CD4-positive, alpha-beta T cell treated with Interferon gamma for 1 hour (primary cell): Measurements from ENCODE around the gene SLC24A1.

Experiments
- DNase-seq: peaks from one replicate; pipeline ENCODE4 v3.0.0-alpha.2; 2020

The SLC24A1 gene

DNA sequence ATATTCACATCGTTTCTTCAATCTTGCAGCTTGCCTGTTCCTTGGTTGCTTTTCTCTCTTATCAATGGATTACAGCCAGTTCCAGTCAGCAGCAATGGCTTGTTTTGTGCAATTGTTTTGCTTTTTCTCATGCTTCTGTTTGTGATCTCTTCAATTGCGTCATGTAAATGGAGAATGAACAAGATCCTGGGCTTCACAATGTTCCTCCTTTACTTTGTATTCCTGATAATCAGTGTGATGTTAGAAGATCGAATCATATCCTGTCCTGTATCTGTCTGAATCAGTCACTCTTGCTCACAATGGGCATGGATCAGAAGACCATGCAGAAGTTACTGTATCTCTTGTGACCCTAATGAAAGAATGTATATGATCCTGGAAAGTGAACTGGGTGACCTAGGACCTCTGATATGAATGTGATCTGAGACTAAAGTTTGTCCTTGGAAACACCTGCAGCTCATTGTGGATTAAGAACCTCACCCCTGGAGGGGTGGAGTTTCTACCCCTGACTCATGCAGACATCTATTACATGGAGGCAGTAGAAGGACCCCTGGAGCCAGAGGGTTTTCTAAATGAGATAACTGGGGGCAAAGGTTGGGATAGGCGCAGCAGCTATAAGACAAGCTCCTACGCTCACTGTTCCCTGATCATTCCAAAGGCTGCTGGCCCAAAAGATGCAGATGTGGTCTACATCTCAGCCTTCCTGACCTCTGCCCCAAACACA lies 32.2 kb downstream of the SLC24A1 start:
- DNase-seq = no peak

DNA sequence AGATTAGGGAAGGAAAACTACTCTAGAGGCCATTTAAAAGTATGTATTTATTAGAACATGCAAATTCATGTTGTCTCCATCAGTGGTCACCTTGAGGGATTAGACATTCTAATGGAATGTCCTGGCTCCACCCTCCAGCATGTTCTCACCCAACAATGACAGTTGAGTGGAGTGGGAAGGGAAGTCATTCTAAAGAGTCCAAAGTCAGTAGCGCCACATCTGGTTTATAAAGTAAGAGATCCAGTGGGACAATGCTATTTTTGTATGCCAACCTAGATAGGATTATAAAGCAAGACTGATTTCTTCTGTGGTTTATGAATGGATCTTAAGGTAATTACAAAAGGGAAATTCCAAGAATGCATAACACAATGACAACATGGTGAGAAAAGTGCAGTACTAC lies 33.3 kb downstream of the SLC24A1 start:
- no peak for DNase-seq

DNA sequence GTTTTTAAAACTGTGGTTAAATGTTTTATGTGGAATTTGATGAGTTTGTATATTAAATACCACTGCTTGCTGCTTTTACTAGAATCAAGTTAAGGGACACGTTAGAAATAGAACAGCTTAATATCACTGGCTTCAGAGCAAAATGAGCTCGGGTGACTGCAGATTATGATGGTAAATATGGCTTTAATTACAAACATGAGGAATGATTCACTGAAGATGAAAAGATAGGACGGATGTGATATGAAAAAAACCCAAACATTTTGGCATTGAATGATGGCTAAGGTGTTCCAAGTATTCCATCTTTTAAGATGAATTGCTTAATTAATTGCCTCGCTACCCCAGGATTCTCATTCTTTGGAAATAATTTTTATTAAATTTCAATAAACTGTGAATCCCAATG lies 33.7 kb downstream of the SLC24A1 start:
- DNase-seq = no peak

DNA sequence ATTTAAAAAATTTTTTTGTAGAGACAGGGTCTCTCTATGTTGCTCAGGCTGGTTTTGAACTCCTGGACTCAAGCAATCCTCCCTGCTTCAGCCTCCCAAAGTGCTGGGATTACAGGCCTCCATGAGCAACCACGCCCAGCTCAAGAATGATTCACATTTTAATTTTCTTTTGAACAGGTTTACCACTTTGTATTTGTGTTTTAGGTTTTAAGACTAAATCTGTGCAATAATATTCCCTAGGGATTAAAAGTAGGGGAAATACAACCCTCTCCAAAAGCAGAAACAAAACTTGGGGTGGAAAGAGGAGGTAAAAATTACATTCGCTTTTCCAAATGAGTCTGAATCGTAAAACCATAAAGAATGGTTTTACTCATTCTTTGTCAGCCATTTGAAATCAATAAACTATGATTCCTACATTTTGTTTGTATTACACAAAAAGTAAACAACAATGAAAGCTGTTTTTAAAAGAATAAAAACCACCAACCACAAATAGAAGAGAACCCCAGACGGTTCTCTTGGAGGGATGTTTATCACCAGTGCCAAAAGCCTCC lies 37.8 kb downstream of the SLC24A1 start:
- no peak for DNase-seq

DNA sequence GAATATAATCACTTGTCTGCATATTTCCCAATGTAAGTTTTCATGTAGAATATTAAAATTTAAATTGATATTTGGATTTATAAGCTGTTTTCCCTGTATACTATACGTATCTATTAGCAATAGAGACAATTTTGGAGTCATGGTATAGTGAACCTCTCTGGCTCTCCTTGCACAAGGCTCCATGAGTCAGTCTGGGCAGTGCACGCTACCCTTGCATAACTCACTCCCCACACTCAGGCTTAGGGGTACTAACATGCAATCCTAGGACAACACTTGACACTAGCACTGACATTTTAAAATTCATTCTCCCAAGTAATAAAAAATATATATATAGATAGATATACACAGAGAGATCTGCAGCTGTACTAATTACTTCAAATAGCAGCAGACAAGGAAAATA lies 39.2 kb downstream of the SLC24A1 start:
- no peak for DNase-seq

DNA sequence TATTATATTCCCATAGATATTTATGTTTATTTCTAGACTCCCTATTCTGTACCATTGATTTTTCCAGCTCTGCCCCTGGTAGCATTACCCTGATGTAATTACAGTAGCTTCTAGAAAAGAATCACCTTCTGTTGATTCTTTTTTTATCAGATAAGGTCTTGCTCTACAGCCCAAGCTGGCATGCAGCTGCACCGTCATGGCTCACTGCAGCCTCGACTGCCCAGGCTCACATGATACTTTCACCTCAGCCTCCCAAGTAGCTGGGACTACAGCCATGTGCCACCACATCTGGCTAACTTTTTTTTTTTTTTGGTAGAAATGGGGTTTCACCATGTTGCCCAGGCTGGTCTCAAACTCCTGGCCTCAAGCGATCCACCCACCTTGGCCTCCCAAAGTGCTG lies 41.8 kb downstream of the SLC24A1 start:
- DNase-seq = no peak

DNA sequence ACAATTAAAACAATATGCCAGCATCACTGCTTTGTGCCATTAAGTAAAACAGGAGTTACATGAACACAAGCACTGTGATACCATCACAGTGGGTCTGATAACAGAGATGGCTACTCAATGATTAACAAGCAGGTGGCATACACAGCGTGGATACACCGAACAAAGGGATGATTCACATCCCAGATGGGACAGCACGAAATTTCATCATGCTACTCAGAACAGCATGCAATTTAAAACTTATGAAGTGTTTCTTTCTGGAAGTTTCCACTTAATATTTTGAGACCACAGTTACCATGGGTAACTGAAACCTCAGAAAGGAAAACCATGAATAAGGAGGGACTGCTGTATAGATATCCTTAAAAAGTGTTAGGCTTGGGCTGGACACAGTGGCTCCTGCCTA lies 44.5 kb downstream of the SLC24A1 start:
- no peak for DNase-seq

DNA sequence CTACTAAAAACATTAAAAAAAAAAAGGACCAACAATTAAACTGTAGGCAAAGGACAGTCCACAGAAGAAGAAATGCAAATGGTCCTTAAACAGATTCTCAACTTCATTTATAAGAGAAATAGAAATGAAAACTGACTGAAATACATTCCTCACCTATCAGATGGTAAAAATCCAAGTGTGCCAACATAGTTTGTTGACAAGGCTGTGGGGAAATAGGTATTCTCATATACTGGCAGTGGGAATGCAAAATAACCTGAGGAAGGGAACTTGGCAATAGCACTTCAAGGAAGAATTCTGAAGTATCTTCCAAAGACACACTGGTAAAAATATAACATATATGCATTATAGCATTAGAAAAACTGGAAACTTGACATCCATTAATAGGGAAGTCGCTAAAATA lies 53.8 kb downstream of the SLC24A1 start:
- DNase-seq = no peak

DNA sequence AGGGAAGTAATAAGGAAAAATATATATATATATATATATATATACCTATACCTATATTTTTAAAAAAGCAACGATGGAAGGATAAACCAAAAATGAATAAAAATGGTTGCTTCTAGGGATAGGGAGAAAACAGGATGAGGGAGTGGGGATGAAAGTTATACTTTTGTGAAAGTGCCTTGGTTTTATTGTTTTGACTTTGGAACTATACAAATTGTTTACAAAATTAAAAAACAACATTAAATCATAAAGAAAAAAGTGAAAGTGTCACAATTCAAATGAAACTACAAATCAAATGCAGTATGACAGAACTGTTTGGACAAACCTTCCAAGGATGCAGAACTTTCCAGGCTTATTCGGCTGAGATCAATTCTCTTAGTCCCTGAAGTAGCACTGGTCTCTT lies 54.4 kb downstream of the SLC24A1 start:
- no peak for DNase-seq

DNA sequence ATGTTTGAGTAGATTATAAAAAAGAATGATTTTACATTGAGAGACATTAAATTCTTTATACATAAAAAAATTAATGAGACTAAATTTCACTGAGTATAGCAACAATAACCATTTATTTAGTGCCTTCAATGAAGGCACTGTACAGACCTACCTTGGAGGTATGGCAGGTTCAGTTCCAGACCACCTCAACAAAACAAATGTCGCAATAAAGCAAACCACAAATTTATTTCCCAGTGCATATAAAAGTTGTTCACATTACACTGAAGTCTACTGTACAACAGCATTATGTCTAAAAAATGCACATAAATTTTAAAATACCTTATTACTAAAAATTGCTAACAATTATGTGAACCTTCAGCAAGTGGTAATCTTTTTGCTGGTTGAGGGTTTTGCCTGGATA lies 58.8 kb downstream of the SLC24A1 start:
- no peak for DNase-seq

DNA sequence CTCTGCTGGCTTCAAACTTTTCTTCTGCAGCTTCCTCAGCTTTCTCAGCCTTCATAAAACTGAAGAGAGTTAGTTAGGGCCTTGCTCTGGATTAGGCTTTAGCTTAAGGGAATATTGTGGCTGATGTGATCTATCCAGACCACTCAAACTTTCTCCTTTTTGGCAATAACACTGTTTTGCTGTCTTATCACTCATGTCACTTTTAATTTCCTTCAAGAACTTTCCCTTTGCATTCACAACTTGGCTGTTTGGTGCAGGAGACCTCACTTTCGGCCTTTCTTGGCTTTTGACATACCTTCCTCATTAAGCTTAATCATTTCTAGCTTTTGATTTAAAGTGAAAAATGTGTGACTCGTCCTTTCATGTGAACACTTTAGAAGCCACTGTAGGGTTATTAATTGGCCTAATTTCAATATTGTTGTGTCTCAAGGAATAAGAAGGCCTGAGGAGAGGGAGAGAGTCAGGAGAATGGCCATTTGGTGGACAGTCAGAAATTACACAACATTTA lies 60.7 kb downstream of the SLC24A1 start:
- DNase-seq = no peak

DNA sequence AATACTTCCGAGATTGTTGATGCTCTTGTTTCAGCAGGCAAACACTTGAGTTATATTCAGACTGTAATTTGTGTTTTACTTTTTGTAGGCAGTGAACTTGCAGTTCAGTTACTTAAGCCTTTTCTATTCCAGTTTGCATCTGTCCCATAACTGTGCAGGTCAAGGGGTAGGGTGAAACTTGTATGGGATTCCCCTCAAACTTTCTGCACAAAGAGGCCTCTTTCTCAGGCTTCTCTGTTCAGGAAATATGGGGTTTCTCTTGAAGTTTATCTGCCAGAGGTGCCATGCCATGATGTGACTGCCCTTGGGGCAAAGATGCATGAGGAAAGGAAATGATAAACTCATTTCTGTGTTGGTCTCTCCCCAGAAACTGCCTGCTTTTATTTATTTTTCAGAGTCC lies 66.7 kb downstream of the SLC24A1 start:
- no peak for DNase-seq

DNA sequence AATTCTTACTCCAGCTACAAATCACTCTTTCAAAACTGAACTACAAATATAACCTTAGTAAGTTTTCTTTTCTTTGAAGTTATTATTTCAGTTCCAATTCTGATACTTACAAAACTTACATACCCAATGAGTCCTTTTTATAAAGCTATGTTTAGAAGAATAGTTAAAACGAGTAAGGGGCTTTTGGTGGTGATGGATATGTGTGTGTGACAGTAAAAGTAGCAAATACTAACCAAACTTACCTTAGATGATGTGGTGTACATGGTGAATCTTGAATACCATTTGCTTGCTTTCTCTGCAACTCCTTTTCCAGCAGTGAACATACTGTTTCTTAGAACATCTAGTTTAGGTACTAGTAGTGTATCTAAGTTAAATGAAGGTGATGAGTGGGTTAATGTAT lies 68.4 kb downstream of the SLC24A1 start:
- no peak for DNase-seq

DNA sequence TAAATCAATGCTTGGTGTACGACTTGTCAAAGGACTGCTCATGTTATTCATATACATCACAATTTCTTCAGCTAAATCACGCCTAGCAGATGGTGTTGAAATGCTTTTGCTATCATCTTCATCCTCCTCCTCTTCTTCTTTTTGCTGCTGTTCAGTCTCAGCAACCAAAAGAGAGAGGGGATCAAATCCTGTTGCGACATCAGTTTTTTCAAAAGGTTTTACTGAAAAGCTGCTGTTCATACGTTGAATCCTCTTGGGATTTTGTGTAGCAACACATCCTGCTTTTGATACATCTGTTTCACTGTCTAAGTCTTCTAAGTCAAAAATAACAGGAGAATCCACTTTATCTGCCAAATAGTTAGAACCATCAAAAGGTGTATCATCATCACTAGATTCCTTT lies 69.0 kb downstream of the SLC24A1 start:
- DNase-seq = no peak

DNA sequence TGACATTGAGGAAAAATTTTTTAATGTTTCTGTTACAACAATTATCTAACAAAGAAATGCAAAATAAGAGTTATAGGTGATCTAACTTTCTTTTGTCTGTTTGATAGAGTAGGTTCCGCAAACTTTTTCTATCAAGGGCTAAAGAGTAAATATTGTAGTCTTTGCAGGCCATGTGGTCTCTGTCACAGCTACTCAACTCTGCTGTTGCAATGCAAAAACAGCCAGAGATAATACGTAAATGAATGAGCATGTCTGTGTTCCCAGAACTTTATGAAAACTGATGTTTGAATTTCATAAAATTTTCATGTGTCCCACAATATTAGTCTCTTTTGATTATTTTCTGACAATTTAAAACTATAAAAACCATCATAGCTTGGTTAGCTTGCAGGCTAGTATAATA lies 73.3 kb downstream of the SLC24A1 start:
- DNase-seq = no peak
